ENCODE data around the gene SELPLG. TPM values are rescaled to one million over a fixed set of nuclear protein-coding genes. Genes with fewer than 3 reads are reported as not detected.

The SELPLG gene
- total RNA-seq, 2 donors from 2014 or later: 0.66 to 2.3 TPM

GRCh38 chr12:108646600-108647579, 13.2 kb upstream of the SELPLG start:
- ATAC-seq: no peak
- Histone ChIP-seq H3K36me3 (replicated peaks in 1 of 2; ENCODE audit: insufficient read depth in 1 of 2, low read depth in 2 of 2) (peaks cover 0 to 3% of the 10 kb centered on the region in 2 donors), H3K27me3 (no peaks in the 10 kb centered on the region), H3K27ac (no peak overlapping the region), H3K9me3 (no peaks in the 10 kb centered on the region), H3K4me1 (peaks cover 18% of the 10 kb centered on the region), H3K4me3 (no peak overlapping the region)
- TF ChIP-seq CTCF (IDR thresholded peaks at IDR 0.05) (no peak), POLR2A (IDR thresholded peaks at IDR 0.05) (no peak)
- no peak for DNase-seq
- whole genome bisulfite sequencing, 2 donors: 54 to 65% methylated on average over 10 of the region's 10 CpGs
- intact Hi-C loops (cut with DNase I): no loop called here

- ATAC-seq (no peak), DNase-seq (no peak)
- TF ChIP-seq CTCF (IDR thresholded peaks at IDR 0.05) (no peak), POLR2A (IDR thresholded peaks at IDR 0.05) (no peak)
- intact Hi-C loops (cut with DNase I): no loop called here
- H3K4me1 ChIP-seq: peaks cover 18% of the 10 kb centered on the region
- H3K27ac ChIP-seq: no peak overlapping the region
- no peaks in the 10 kb centered on the region for H3K36me3 ChIP-seq (replicated peaks in 1 of 2; ENCODE audit: insufficient read depth in 1 of 2, low read depth in 2 of 2)
- 86 to 89% methylated on average over 15 of the region's 15 CpGs for WGBS, 2 donors
- no peaks in the 10 kb centered on the region for H3K27me3 ChIP-seq
- no peak overlapping the region for H3K4me3 ChIP-seq
- H3K9me3 ChIP-seq: no peaks in the 10 kb centered on the region
Measured at GRCh38 chr12:108645686-108646599, 12.2 kb upstream of the SELPLG start.

GRCh38 chr12:108644811-108645120, 11.1 kb upstream of the SELPLG start:
- DNase-seq (no peak), ATAC-seq (no peak)
- TF ChIP-seq CTCF (IDR thresholded peaks at IDR 0.05) (no peak), POLR2A (IDR thresholded peaks at IDR 0.05) (no peak)
- no peak overlapping the region for H3K4me3 ChIP-seq
- no peak overlapping the region for H3K27ac ChIP-seq
- H3K36me3 ChIP-seq (replicated peaks in 1 of 2; ENCODE audit: insufficient read depth in 1 of 2, low read depth in 2 of 2): no peaks in the 10 kb centered on the region
- no peaks in the 10 kb centered on the region for H3K9me3 ChIP-seq
- WGBS, 2 donors: 90 to 94% methylated on average over 7 of the region's 7 CpGs
- H3K27me3 ChIP-seq: no peaks in the 10 kb centered on the region
- peaks cover 18% of the 10 kb centered on the region for H3K4me1 ChIP-seq
- intact Hi-C loops (cut with DNase I): no loop called here

- intact Hi-C loops (cut with DNase I): no loop called here
- DNase-seq (peak in 2 of 4 donors; percentile 43 to 51), ATAC-seq (peak; percentile 60)
- Histone ChIP-seq H3K4me1 (peaks cover 18% of the 10 kb centered on the region), H3K4me3 (no peak overlapping the region), H3K27ac (peak overlapping the region in 1 of 4 donors; percentile 27), H3K9me3 (no peaks in the 10 kb centered on the region), H3K27me3 (no peaks in the 10 kb centered on the region), H3K36me3 (replicated peaks in 1 of 2; ENCODE audit: insufficient read depth in 1 of 2, low read depth in 2 of 2) (no peaks in the 10 kb centered on the region)
- 45 to 60% methylated on average over 18 of the region's 18 CpGs for WGBS, 2 donors
- TF ChIP-seq CTCF (IDR thresholded peaks at IDR 0.05): no peak
Measured at GRCh38 chr12:108643941-108644810, 10.5 kb upstream of the SELPLG start.
